ENCODE results near the gene MCTP2. TPM values are rescaled to one million over a fixed set of nuclear protein-coding genes. Genes with fewer than 3 reads are reported as not detected.

Gene MCTP2
- total and polyA plus RNA-seq, 2 of the 13 experiments (the other 11 are each of a cell fraction or from before 2014, with no cell fraction given), result 5.1 to 8.6 TPM

GRCh38 chr15:94312946-94313345 lies 81.6 kb downstream of the MCTP2 start:
- POLR2A ChIA-PET, result no interaction called here
- intact Hi-C loops (cut with micrococcal nuclease; ENCODE audit: unreplicated experiment) (no loop called here), in situ Hi-C loops (cut with HindIII; ENCODE audit: extremely low pct_ligation_motif_present, low pct_unique_long_range_greater_than_20kb) (no loop called here)
- Histone ChIP-seq H4K20me1 (ENCODE audit: insufficient read depth, low read length) (no peaks in the 10 kb centered on the region), H3K27me3 (ENCODE audit: control insufficient read depth in 1 of 2, insufficient read depth in 2 of 2, low read length in 2 of 2) (no peaks in the 10 kb centered on the region; a peak in 1 of 5 replicates), H3K4me1 (ENCODE audit: insufficient read depth, low read length) (no peaks in the 10 kb centered on the region), H3K27ac (ENCODE audit: extremely low read length, insufficient read depth, low read length) (no peak overlapping the region), H2AFZ (ENCODE audit: low read length) (no peak overlapping the region), H3K79me2 (ENCODE audit: insufficient read depth, low read length) (no peaks in the 10 kb centered on the region), H3K9ac (ENCODE audit: insufficient read depth, low read depth, low read length) (no peak overlapping the region), H3K4me2 (ENCODE audit: low read depth, low read length) (no peak overlapping the region), H3K4me3 (replicated peaks in 1 of 3; ENCODE audit: insufficient read depth in 1 of 3, low read depth in 2 of 3, low read length in 3 of 3) (no peak overlapping the region), H3K36me3 (replicated peaks in 1 of 2; ENCODE audit: control insufficient read depth in 1 of 2, insufficient read depth in 2 of 2, low read length in 2 of 2) (peaks cover 0 to 3% of the 10 kb centered on the region in 2 experiments; a peak in 1 of 5 replicates), H3K9me3 (ENCODE audit: low read length) (no peaks in the 10 kb centered on the region)
- WGBS (ENCODE audit: low lambda C conversion rate), result 78% methylated on average over 4 of the region's 5 CpGs
- DNase-seq (ENCODE audit: low spot score) (no peak), ATAC-seq (no peak), FAIRE-seq (no peak)
- BruUV-seq (replicated peaks), result no TSS peak
- TF ChIP-seq ZNF709 (CRISPR knock-in tag; IDR thresholded peaks at IDR 0.05) (no peak), ZNF281 (CRISPR knock-in tag; IDR thresholded peaks at IDR 0.05; ENCODE audit: borderline replicate concordance) (no peak), ZNF580 (CRISPR knock-in tag; IDR thresholded peaks at IDR 0.05; ENCODE audit: borderline replicate concordance, low read depth) (no peak), ZSCAN31 (CRISPR knock-in tag; IDR thresholded peaks at IDR 0.05; ENCODE audit: low read depth) (no peak), MTA1 (CRISPR knock-in tag; IDR thresholded peaks at IDR 0.05; ENCODE audit: borderline replicate concordance) (no peak), NR2F6 (IDR thresholded peaks at IDR 0.05) (no peak), NR2F6 (CRISPR knock-in tag; IDR thresholded peaks at IDR 0.05) (no peak), PBX2 (CRISPR knock-in tag; IDR thresholded peaks at IDR 0.05) (no peak), ZEB1 (IDR thresholded peaks at IDR 0.05; ENCODE audit: insufficient replicate concordance, low read depth) (no peak), SOX6 (IDR thresholded peaks at IDR 0.05) (no peak), SOX6 (CRISPR knock-in tag; IDR thresholded peaks at IDR 0.05) (no peak), JDP2 (CRISPR knock-in tag; IDR thresholded peaks at IDR 0.05; ENCODE audit: borderline replicate concordance) (no peak), RBFOX2 (IDR thresholded peaks at IDR 0.05; ENCODE audit: low read depth, low read length) (no peak), CBX5 (CRISPR knock-in tag; IDR thresholded peaks at IDR 0.05; ENCODE audit: borderline replicate concordance) (no peak), ARNT (IDR thresholded peaks at IDR 0.05) (no peak)
- CTCF ChIA-PET (ENCODE audit: low intra/inter-chr PET ratio, low total read pairs), result no interaction called here

Measured in HepG2 (cell line).